Ramos (cell line): ENCODE data around the gene CNOT6.

Experiments used
- in situ Hi-C: fragments of 300-500 bp; cut with MboI; formaldehyde crosslinking; loops from one replicate; pipeline ENCODE4 v1.14.3; 2022; ENCODE audit warnings: low sequenced_read_pairs; ENCODE audit not compliant: unreplicated experiment

The CNOT6 gene

GRCh38 chr5:180494060-180494509, at the start of gene CNOT6:
Gene CNOT6 (plus strand): TSS chr5:180494379. CDS start chr5:180529277, 34,898 bp downstream.
- in situ Hi-C loops = no loop called here

GRCh38 chr5:180454752-180455151, 39.4 kb upstream of the CNOT6 start:
- in situ Hi-C loops = loop anchor here (25.0 kb wide), 1 partner anchor 242 kb away; the partner anchor contains the start of gene RASGEF1C

GRCh38 chr5:180455872-180456271, 38.3 kb upstream of the CNOT6 start:
- in situ Hi-C loops = loop anchor here (25.0 kb wide), 1 partner anchor 244 kb away; the partner anchor contains the start of gene RASGEF1C

- in situ Hi-C loops = loop anchor here (25.0 kb wide), 1 partner anchor 244 kb away; the partner anchor contains the start of gene RASGEF1C
These were observed 37.4 kb upstream of the CNOT6 start for GRCh38 chr5:180456792-180457191.

- in situ Hi-C loops = loop anchor here (25.0 kb wide), 1 partner anchor 247 kb away; the partner anchor contains the start of gene RASGEF1C
These were observed 35.1 kb upstream of the CNOT6 start for GRCh38 chr5:180458852-180459673.

- in situ Hi-C loops = loop anchor here (25.0 kb wide), 1 partner anchor 247 kb away; the partner anchor contains the start of gene RASGEF1C
These were observed 34.5 kb upstream of the CNOT6 start for GRCh38 chr5:180459674-180460142.

- in situ Hi-C loops = loop anchor here (25.0 kb wide), 1 partner anchor 249 kb away; the partner anchor contains the start of gene RASGEF1C
These were observed 33.3 kb upstream of the CNOT6 start for GRCh38 chr5:180460834-180461233.

- in situ Hi-C loops = loop anchor here (25.0 kb wide), 1 partner anchor 249 kb away; the partner anchor contains the start of gene RASGEF1C
These were observed 32.9 kb upstream of the CNOT6 start for GRCh38 chr5:180461303-180461702.

- in situ Hi-C loops = loop anchor here (25.0 kb wide), 1 partner anchor 251 kb away; the partner anchor contains the start of gene RASGEF1C
These were observed 30.8 kb upstream of the CNOT6 start for GRCh38 chr5:180463216-180463900.

- in situ Hi-C loops = loop anchor here (25.0 kb wide), 1 partner anchor 252 kb away; the partner anchor contains the start of gene RASGEF1C
These were observed 30.1 kb upstream of the CNOT6 start for GRCh38 chr5:180463916-180464602.

- in situ Hi-C loops = loop anchor here (25.0 kb wide), 1 partner anchor 252 kb away; the partner anchor contains the start of gene RASGEF1C
These were observed 29.6 kb upstream of the CNOT6 start for GRCh38 chr5:180464603-180464970.

- in situ Hi-C loops = loop anchor here (25.0 kb wide), 1 partner anchor 253 kb away; the partner anchor contains the start of gene RASGEF1C
These were observed 29.1 kb upstream of the CNOT6 start for GRCh38 chr5:180465052-180465451.

- in situ Hi-C loops = loop anchor here (25.0 kb wide), 1 partner anchor 254 kb away; the partner anchor contains the start of gene RASGEF1C
These were observed 27.9 kb upstream of the CNOT6 start for GRCh38 chr5:180466316-180466715.

GRCh38 chr5:180467028-180467975, 26.9 kb upstream of the CNOT6 start:
- in situ Hi-C loops = loop anchor here (25.0 kb wide), 1 partner anchor 255 kb away; the partner anchor contains the start of gene RASGEF1C

GRCh38 chr5:180467989-180468731, 26.0 kb upstream of the CNOT6 start:
- in situ Hi-C loops = loop anchor here (25.0 kb wide), 1 partner anchor 256 kb away; the partner anchor contains the start of gene RASGEF1C

GRCh38 chr5:180468732-180469585, 25.2 kb upstream of the CNOT6 start:
- in situ Hi-C loops = loop anchor here (25.0 kb wide), 1 partner anchor 257 kb away; the partner anchor contains the start of gene RASGEF1C

GRCh38 chr5:180469586-180469865, 24.7 kb upstream of the CNOT6 start:
- in situ Hi-C loops = loop anchor here (25.0 kb wide), 1 partner anchor 257 kb away; the partner anchor contains the start of gene RASGEF1C
